ENCODE results near the gene MAPK9. TPM values are rescaled to one million over a fixed set of nuclear protein-coding genes. Genes with fewer than 3 reads are reported as not detected.

MAPK9 gene
- total RNA-seq, 4 donors from 2014 or later: 25.5 to 42.3 (median 36.5) TPM

GRCh38 chr5:180282281-180282680, 9.6 kb downstream of the MAPK9 start:
- intact Hi-C loops (cut with DNase I; ENCODE audit: low total_unique reads): no loop called here
- Histone ChIP-seq H3K27ac (no peak overlapping the region), H3K9me3 (no peaks in the 10 kb centered on the region), H3K27me3 (no peaks in the 10 kb centered on the region), H3K36me3 (peaks cover 0 to 34% (median 15%) of the 10 kb centered on the region in 4 donors), H3K4me3 (no peak overlapping the region), H3K4me1 (peaks cover 0 to 4% (median 0%) of the 10 kb centered on the region in 4 donors)
- no peak for TF ChIP-seq POLR2AphosphoS5 (IDR thresholded peaks at IDR 0.05)
- TF ChIP-seq EP300 (IDR thresholded peaks at IDR 0.05; ENCODE audit: low read depth): no peak
- WGBS, 2 donors (ENCODE audit: low coverage in 1 of 2): 89 to 96% methylated on average over 5 to 9 of the region's 9 CpGs
- in situ Hi-C loops (cut with MboI; ENCODE audit: low pct_ligation_motif_present in 1 of 4, low pct_unique_long_range_greater_than_20kb in 1 of 4, low sequenced_read_pairs in 3 of 4): loop anchor here in 1 of 4 donors (25.0 kb wide), 1 partner anchor 205 kb away; the partner anchor contains the start of gene CNOT6
- DNase-seq: no peak

- TF ChIP-seq, protein P1, sequence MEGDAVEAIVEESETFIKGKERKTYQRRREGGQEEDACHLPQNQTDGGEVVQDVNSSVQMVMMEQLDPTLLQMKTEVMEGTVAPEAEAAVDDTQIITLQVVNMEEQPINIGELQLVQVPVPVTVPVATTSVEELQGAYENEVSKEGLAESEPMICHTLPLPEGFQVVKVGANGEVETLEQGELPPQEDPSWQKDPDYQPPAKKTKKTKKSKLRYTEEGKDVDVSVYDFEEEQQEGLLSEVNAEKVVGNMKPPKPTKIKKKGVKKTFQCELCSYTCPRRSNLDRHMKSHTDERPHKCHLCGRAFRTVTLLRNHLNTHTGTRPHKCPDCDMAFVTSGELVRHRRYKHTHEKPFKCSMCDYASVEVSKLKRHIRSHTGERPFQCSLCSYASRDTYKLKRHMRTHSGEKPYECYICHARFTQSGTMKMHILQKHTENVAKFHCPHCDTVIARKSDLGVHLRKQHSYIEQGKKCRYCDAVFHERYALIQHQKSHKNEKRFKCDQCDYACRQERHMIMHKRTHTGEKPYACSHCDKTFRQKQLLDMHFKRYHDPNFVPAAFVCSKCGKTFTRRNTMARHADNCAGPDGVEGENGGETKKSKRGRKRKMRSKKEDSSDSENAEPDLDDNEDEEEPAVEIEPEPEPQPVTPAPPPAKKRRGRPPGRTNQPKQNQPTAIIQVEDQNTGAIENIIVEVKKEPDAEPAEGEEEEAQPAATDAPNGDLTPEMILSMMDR (IDR thresholded peaks at IDR 0.05): no peak
- no peak for TF ChIP-seq POLR2A (IDR thresholded peaks at IDR 0.05)
- no peak for TF ChIP-seq EP300 (IDR thresholded peaks at IDR 0.05; ENCODE audit: low read depth)
- WGBS, 2 donors (ENCODE audit: low coverage in 1 of 2): 94 to 96% methylated on average over 2 to 10 of the region's 10 CpGs
- Histone ChIP-seq H3K9me3 (no peaks in the 10 kb centered on the region), H3K4me3 (no peak overlapping the region), H3K27ac (no peak overlapping the region), H3K36me3 (peaks cover 0 to 40% (median 17%) of the 10 kb centered on the region in 4 donors), H3K4me1 (no peaks in the 10 kb centered on the region), H3K27me3 (no peaks in the 10 kb centered on the region)
- in situ Hi-C loops (cut with MboI; ENCODE audit: low pct_ligation_motif_present in 1 of 4, low pct_unique_long_range_greater_than_20kb in 1 of 4, low sequenced_read_pairs in 3 of 4) (loop anchor here in 1 of 4 donors (25.0 kb wide), 1 partner anchor 206 kb away; the partner anchor contains the start of gene CNOT6), intact Hi-C loops (cut with DNase I; ENCODE audit: low total_unique reads) (no loop called here)
- DNase-seq: no peak
Measured at GRCh38 chr5:180281706-180282105, 10.2 kb downstream of the MAPK9 start.

GRCh38 chr5:180274695-180275094, 17.2 kb downstream of the MAPK9 start:
- TF ChIP-seq POLR2A (IDR thresholded peaks at IDR 0.05): no peak
- TF ChIP-seq, protein P1 (IDR thresholded peaks at IDR 0.05): no peak
- no peak for TF ChIP-seq POLR2AphosphoS5 (IDR thresholded peaks at IDR 0.05)
- no peak for TF ChIP-seq EP300 (IDR thresholded peaks at IDR 0.05; ENCODE audit: low read depth)
- Histone ChIP-seq H3K9me3 (peaks cover 23 to 30% of the 10 kb centered on the region in 2 donors), H3K4me1 (no peaks in the 10 kb centered on the region), H3K36me3 (peaks cover 0 to 70% (median 26%) of the 10 kb centered on the region in 4 donors), H3K27ac (no peak overlapping the region), H3K4me3 (no peak overlapping the region), H3K27me3 (no peaks in the 10 kb centered on the region)
- WGBS, 2 donors (ENCODE audit: low coverage in 1 of 2): 98 to 100% methylated on average over 1 of the region's 1 CpG
- intact Hi-C loops (cut with DNase I; ENCODE audit: low total_unique reads): loop anchor here (5.0 kb wide), 1 partner anchor 1217 kb away; no protein-coding TSS in a partner anchor
- no peak for DNase-seq
- in situ Hi-C loops (cut with MboI; ENCODE audit: low pct_ligation_motif_present in 1 of 4, low pct_unique_long_range_greater_than_20kb in 1 of 4, low sequenced_read_pairs in 3 of 4): loop anchor here in 1 of 4 donors (25.0 kb wide), 1 partner anchor 213 kb away; the partner anchor contains the start of gene CNOT6

GRCh38 chr5:180271221-180271620, 20.7 kb downstream of the MAPK9 start:
- Histone ChIP-seq H3K36me3 (peaks cover 0 to 68% (median 28%) of the 10 kb centered on the region in 4 donors), H3K27me3 (no peaks in the 10 kb centered on the region), H3K27ac (no peak overlapping the region), H3K9me3 (peaks cover 52 to 57% of the 10 kb centered on the region in 2 donors), H3K4me3 (no peak overlapping the region), H3K4me1 (no peaks in the 10 kb centered on the region)
- WGBS, 2 donors (ENCODE audit: low coverage in 1 of 2): 80 to 84% methylated on average over 6 to 7 of the region's 7 CpGs
- no peak for DNase-seq
- TF ChIP-seq, protein P1 (IDR thresholded peaks at IDR 0.05): no peak
- TF ChIP-seq POLR2AphosphoS5 (IDR thresholded peaks at IDR 0.05) (no peak), POLR2A (IDR thresholded peaks at IDR 0.05) (no peak), EP300 (IDR thresholded peaks at IDR 0.05; ENCODE audit: low read depth) (no peak)
- in situ Hi-C loops (cut with MboI; ENCODE audit: low pct_ligation_motif_present in 1 of 4, low pct_unique_long_range_greater_than_20kb in 1 of 4, low sequenced_read_pairs in 3 of 4): no loop called here
- intact Hi-C loops (cut with DNase I; ENCODE audit: low total_unique reads): loop anchor here (5.0 kb wide), 1 partner anchor 1214 kb away; no protein-coding TSS in a partner anchor

Measured in transverse colon (tissue), 4 donors.